SK-N-SH (cell line): ENCODE results near the gene IL15RA.

Experiments used
- POLR2AphosphoS5 ChIP-seq: IDR thresholded peaks from 2 replicates; pipeline ENCODE4 v1.6.1; 2012; ENCODE audit warnings: low read depth, low read length
- SMC3 ChIP-seq: IDR thresholded peaks from 2 replicates; pipeline ENCODE4 v1.6.1; 2012; ENCODE audit warnings: low read depth, low read length, improper control_type of control experiment
- TF ChIP-seq, protein P1 (sequence below): fragments of 200-600 bp; sonication (generic); IDR thresholded peaks from 2 replicates; pipeline ENCODE4 v1.6.1; 2017; ENCODE audit warnings: antibody characterized with exemption, mild to moderate bottlenecking, moderate library complexity

DNA sequence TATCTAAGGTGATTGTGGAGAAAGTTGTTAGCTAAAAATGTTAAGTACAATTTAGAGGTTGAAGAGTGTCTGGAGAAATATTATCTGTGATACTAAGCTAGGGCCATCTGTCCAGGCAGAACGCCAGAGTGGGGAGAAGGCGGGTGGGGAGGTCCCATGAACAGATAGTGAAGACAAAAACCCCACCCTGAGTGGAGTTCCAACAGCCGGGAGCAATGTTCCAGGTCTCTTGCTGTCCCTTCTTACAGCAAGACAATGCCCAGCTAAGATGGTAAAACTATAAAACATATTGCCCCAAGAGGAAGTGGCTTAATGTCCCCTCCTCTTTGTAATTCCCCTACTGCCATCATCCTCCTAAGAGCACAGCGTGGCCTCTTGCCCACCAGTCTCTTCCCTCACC, 10.4 kb upstream of the IL15RA start:
- TF ChIP-seq POLR2AphosphoS5 (no peak), SMC3 (no peak)
- TF ChIP-seq, protein P1, sequence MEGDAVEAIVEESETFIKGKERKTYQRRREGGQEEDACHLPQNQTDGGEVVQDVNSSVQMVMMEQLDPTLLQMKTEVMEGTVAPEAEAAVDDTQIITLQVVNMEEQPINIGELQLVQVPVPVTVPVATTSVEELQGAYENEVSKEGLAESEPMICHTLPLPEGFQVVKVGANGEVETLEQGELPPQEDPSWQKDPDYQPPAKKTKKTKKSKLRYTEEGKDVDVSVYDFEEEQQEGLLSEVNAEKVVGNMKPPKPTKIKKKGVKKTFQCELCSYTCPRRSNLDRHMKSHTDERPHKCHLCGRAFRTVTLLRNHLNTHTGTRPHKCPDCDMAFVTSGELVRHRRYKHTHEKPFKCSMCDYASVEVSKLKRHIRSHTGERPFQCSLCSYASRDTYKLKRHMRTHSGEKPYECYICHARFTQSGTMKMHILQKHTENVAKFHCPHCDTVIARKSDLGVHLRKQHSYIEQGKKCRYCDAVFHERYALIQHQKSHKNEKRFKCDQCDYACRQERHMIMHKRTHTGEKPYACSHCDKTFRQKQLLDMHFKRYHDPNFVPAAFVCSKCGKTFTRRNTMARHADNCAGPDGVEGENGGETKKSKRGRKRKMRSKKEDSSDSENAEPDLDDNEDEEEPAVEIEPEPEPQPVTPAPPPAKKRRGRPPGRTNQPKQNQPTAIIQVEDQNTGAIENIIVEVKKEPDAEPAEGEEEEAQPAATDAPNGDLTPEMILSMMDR = no peak
